Omental fat pad (tissue), 4 donors: Measurements from ENCODE around the gene CTDNEP1. TPM values are rescaled to one million over a fixed set of nuclear protein-coding genes. Genes with fewer than 3 reads are reported as not detected.

Experiments
- ATAC-seq: fragments of 150-250 bp; one replicate; pipeline ENCODE4 v1.9.1; 2016; ENCODE audit warnings: mild to moderate bottlenecking, moderate library complexity; ENCODE audit not compliant: low FRiP score
- DNase-seq: peaks from one replicate; pipeline ENCODE4 v3.0.0-alpha.2; 2019; ENCODE audit warnings: low spot score
- total RNA-seq, 4 donors: library from RNA; depleted of rRNA; stranded (reverse); fragments of >200 nt; gene quantifications; one replicate each; pipeline ENCODE4 v1.1.0, GENCODE V29; 2016
- TF ChIP-seq, protein P1 (sequence below), 3 donors: fragments of 450-650 bp; IDR thresholded peaks; one replicate each; pipeline ENCODE4 v1.5.1; 2016 to 2017; ENCODE audit warnings: antibody characterized with exemption in 3 of 3, mild to moderate bottlenecking in 3 of 3, moderate library complexity in 2 of 3

The CTDNEP1 gene
- total RNA-seq, 4 donors from 2014 or later: 47.9 to 66.2 (median 61.8) TPM

- TF ChIP-seq, protein P1, sequence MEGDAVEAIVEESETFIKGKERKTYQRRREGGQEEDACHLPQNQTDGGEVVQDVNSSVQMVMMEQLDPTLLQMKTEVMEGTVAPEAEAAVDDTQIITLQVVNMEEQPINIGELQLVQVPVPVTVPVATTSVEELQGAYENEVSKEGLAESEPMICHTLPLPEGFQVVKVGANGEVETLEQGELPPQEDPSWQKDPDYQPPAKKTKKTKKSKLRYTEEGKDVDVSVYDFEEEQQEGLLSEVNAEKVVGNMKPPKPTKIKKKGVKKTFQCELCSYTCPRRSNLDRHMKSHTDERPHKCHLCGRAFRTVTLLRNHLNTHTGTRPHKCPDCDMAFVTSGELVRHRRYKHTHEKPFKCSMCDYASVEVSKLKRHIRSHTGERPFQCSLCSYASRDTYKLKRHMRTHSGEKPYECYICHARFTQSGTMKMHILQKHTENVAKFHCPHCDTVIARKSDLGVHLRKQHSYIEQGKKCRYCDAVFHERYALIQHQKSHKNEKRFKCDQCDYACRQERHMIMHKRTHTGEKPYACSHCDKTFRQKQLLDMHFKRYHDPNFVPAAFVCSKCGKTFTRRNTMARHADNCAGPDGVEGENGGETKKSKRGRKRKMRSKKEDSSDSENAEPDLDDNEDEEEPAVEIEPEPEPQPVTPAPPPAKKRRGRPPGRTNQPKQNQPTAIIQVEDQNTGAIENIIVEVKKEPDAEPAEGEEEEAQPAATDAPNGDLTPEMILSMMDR (IDR thresholded peaks at IDR 0.05): no peak
- DNase-seq (no peak), ATAC-seq (no peak)
These were observed 8.6 kb upstream of the CTDNEP1 start for GRCh38 chr17:7260151-7260550.

DNA sequence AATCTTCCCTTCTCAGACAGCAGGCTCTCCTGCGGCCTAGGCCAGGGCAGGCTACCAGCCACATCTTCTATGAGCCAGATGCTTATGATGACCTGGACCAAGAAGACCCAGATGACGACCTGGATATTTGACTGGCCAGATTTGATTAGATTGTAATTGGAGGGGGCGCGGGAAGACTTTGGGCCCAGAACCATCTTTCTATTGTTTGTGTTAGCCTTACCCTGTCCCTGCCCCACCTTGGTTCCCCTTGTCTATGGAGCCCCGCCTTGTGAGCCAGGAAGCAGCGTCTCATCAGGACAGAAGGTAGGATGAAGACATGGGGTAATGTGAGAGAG, 8.0 kb upstream of the CTDNEP1 start:
- ATAC-seq: no peak
- no peak for DNase-seq
- TF ChIP-seq, protein P1 (IDR thresholded peaks at IDR 0.05): no peak

- DNase-seq: no peak
- no peak for ATAC-seq
- TF ChIP-seq, protein P1 (IDR thresholded peaks at IDR 0.05): no peak
These were observed 7.4 kb upstream of the CTDNEP1 start for GRCh38 chr17:7258731-7259554.

DNA sequence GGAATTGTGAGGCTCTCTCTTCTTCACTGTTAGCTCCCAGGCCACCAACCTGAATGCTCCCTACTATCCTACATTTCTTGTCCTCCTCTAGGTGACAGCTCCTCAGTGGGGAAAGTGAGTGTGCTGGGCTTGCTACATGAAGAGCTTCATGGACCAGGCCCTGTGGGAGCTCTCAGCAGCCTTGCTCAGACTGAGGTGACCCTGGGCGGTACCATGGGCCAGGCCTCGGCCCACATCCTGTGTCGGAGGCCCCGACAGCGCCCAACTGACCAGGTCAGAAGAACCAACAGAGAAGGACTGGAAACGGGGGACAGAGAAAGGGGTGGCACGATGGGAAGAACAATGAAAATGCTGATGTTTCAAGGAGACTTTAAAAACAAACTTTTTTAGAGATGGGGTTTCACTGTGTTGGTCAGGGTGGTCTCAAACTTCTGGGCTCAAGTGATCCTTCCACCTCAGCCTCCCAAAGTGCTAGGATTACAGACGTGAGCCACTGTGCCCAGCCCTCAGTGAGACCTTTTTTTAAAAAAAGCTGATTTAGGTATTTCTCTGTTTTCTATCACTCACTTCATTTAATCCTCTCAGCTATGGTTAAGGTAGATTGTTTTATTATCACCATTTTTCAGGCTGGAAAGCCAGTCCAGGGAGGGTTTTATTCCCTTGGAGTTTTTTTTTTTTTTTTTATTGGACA, 5.4 kb upstream of the CTDNEP1 start:
- TF ChIP-seq, protein P1 (IDR thresholded peaks at IDR 0.05): no peak
- no peak for DNase-seq
- no peak for ATAC-seq

- TF ChIP-seq, protein P1 (IDR thresholded peaks at IDR 0.05): no peak
These were observed 3.0 kb upstream of the CTDNEP1 start for GRCh38 chr17:7254511-7254910.

GRCh38 chr17:7253082-7253481, 1.5 kb upstream of the CTDNEP1 start:
- TF ChIP-seq, protein P1 (IDR thresholded peaks at IDR 0.05): no peak

More at GRCh38 chr17:7254511-7254910, 3.0 kb upstream of the CTDNEP1 start:
- ATAC-seq (no peak), DNase-seq (no peak)

More at GRCh38 chr17:7253082-7253481, 1.5 kb upstream of the CTDNEP1 start:
- DNase-seq: no peak
- no peak for ATAC-seq
